ENCODE results near the gene N4BP2.

GRCh38 chr4:40200875-40201801 lies 144.5 kb downstream of the N4BP2 start:
- TF ChIP-seq, protein P1, sequence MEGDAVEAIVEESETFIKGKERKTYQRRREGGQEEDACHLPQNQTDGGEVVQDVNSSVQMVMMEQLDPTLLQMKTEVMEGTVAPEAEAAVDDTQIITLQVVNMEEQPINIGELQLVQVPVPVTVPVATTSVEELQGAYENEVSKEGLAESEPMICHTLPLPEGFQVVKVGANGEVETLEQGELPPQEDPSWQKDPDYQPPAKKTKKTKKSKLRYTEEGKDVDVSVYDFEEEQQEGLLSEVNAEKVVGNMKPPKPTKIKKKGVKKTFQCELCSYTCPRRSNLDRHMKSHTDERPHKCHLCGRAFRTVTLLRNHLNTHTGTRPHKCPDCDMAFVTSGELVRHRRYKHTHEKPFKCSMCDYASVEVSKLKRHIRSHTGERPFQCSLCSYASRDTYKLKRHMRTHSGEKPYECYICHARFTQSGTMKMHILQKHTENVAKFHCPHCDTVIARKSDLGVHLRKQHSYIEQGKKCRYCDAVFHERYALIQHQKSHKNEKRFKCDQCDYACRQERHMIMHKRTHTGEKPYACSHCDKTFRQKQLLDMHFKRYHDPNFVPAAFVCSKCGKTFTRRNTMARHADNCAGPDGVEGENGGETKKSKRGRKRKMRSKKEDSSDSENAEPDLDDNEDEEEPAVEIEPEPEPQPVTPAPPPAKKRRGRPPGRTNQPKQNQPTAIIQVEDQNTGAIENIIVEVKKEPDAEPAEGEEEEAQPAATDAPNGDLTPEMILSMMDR (IDR thresholded peaks at IDR 0.05; ENCODE audit: low read length), result no peak
- TF ChIP-seq EZH2 (optimal IDR thresholded peaks at IDR 0.05; ENCODE audit: low read depth, low read length) (no peak), EZH2phosphoT487 (IDR thresholded peaks at IDR 0.05; ENCODE audit: low read length) (no peak)
